ENCODE data around the gene DHRS7B. TPM values are rescaled to one million over a fixed set of nuclear protein-coding genes. Genes with fewer than 3 reads are reported as not detected.

The DHRS7B gene
- total and polyA plus RNA-seq, 12 donors: 17.1 to 48.6 (median 27.3) TPM

DNA sequence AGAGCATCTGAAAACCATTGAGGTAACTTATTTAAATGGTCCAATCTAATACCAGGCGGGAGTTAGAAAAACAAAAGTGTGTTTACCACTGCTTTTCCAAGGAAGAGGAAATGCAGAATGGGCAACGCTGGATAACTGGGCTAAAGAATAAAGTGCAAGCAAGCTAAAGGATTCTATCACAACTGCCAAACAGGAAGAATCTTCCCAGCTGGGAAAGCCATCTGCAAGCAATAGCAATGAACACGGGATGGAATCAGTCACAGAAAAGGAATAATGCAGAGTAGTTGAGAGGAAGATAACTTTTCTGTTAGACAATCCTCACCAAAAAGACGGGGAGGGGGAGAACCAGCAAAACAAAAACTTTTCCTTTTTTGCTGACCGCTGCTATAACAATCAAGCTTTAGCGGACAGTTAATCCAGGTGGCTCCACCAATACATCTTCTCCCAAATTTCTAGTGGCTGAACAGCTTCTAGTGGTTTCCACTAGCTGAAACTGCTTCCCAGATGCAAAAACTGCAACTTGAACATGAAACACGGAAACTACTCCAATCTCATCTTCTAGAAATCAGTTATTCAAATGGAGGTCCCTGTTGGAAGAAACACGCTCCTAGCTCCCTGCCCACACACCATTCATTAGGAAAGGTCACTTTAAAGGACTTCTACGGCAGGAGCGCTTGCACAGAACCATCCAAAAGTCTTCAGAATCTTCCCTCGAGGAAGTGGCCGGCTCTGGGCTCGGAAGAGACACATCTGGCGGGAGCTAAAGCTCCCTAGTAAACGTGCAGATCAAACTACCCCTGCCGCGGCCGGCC is 86.3 kb downstream of the DHRS7B start:
- whole genome bisulfite sequencing, 2 donors: 5% methylated on average over 18 of the region's 18 CpGs
- Histone ChIP-seq H3K27ac (peak overlapping the region in 9 of 10 donors; percentile 83 to 99 (median 95)), H3K9me3 (no peaks in the 10 kb centered on the region), H3K4me1 (peaks cover 42 to 70% (median 66%) of the 10 kb centered on the region in 9 donors), H3K36me3 (peaks cover 0 to 35% (median 0%) of the 10 kb centered on the region in 9 donors), H3K27me3 (no peaks in the 10 kb centered on the region), H3K4me3 (peak overlapping the region; percentile 81 to 100 (median 95))
- ATAC-seq: no peak
- intact Hi-C loops (cut with DNase I): loop anchor here in 9 of 10 donors (2.0 to 10.0 kb wide), 8 partner anchors 34 to 88 kb away; partner anchors contain the start of genes DHRS7B (in 6 of the 9), MAP2K3 (in 2 of the 9) and NATD1 (in 1 of the 9)
- DNase-seq: no peak
- TF ChIP-seq, protein P1, sequence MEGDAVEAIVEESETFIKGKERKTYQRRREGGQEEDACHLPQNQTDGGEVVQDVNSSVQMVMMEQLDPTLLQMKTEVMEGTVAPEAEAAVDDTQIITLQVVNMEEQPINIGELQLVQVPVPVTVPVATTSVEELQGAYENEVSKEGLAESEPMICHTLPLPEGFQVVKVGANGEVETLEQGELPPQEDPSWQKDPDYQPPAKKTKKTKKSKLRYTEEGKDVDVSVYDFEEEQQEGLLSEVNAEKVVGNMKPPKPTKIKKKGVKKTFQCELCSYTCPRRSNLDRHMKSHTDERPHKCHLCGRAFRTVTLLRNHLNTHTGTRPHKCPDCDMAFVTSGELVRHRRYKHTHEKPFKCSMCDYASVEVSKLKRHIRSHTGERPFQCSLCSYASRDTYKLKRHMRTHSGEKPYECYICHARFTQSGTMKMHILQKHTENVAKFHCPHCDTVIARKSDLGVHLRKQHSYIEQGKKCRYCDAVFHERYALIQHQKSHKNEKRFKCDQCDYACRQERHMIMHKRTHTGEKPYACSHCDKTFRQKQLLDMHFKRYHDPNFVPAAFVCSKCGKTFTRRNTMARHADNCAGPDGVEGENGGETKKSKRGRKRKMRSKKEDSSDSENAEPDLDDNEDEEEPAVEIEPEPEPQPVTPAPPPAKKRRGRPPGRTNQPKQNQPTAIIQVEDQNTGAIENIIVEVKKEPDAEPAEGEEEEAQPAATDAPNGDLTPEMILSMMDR (IDR thresholded peaks at IDR 0.05): no peak

DNA sequence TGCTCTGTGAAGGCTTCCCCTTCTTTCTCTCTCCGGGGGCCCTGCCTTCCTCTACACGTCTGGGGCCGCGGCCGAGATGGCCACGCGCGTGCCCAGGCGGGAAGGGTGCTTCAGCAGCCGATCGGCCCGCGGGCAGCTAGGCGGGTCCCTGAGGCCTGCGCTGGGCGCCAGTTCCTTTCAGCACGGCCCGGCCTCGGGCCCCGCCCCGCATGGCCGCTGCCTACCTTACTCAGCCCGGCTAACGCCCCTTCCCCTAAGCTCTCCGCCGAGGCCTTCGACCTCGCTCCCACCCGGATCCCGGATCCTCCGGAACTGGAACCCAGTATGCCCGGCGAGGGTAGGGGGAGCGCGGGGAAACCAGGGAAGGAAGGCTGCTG is 86.9 kb downstream of the DHRS7B start:
- Histone ChIP-seq H3K4me3 (peak overlapping the region; percentile 81 to 100 (median 95)), H3K9me3 (no peaks in the 10 kb centered on the region), H3K27ac (peak overlapping the region; percentile 83 to 99 (median 95)), H3K36me3 (peaks cover 0 to 29% (median 0%) of the 10 kb centered on the region in 9 donors), H3K4me1 (peaks cover 41 to 64% (median 61%) of the 10 kb centered on the region in 9 donors), H3K27me3 (no peaks in the 10 kb centered on the region)
- ATAC-seq (peak; percentile 5 to 58 (median 20)), DNase-seq (peak in 1 of 2 donors; percentile 25)
- intact Hi-C loops (cut with DNase I): loop anchor here in 9 of 10 donors (2.0 to 10.0 kb wide), 9 partner anchors 34 to 89 kb away; partner anchors contain the start of genes DHRS7B (in 6 of the 9), MAP2K3 (in 2 of the 9) and NATD1 (in 2 of the 9)
- TF ChIP-seq, protein P1 (IDR thresholded peaks at IDR 0.05): no peak
- 0 to 1% methylated on average over 34 to 35 of the region's 35 CpGs for WGBS, 2 donors

DNA sequence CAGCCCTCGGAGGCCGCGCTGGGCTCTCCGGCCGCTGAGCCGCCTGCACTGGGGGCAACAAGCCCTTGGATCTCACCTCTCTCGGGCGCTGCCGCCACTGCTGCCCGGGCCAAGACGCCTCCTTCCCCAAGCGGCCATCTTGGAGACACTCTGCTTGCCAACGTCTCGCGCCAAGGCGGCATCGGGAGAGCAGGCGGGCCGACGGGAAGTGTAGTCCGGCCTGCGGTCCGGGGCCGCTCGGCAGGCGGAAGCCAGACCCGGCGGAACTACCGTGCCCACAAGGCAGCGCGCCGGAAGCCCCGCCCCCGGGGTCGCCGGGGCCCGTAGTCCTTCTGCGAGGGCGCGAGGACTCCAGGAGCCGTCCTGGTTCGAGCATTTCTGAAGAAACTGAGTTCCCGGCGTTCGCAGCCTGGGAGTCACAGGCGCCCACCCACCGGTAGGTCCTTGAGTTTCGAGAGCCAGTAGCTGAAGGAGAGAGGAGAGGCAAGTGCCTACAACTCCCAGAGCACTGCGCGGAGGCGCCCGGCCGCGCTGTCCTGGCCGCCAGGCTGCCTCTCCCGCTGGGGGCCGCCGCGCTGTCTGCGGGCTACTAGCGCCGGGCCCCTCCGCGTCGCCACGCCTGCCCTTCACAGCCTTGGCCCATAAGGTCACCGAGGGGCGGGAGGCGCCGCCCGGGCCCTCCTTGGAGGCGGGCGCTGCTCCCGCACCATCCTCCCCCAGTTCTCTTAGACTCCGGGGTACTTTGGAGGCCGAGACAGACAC is 87.4 kb downstream of the DHRS7B start, which contains the start of gene TMEM11:
Gene TMEM11 (minus strand): TSS at position 147 of the 762 bp plus-strand sequence. CDS start 9 bp downstream, at position 138.
- Histone ChIP-seq H3K4me1 (peaks cover 36 to 64% (median 55%) of the 10 kb centered on the region in 9 donors), H3K27ac (peak within 1 kb of the TSS; percentile 83 to 99 (median 95)), H3K27me3 (no peaks in the 10 kb centered on the region), H3K4me3 (peak within 1 kb of the TSS; percentile 81 to 100 (median 95)), H3K9me3 (no peaks in the 10 kb centered on the region), H3K36me3 (peaks cover 0 to 23% (median 0%) of the 10 kb centered on the region in 9 donors)
- WGBS, 2 donors: 0% methylated on average over 74 to 76 of the region's 76 CpGs
- TF ChIP-seq, protein P1 (IDR thresholded peaks at IDR 0.05): peak in 4 of 9 donors; percentile 8 to 48 (median 33)
- intact Hi-C loops (cut with DNase I): loop anchor here in 8 of 10 donors (2.0 to 10.0 kb wide), 9 partner anchors 33 to 89 kb away; partner anchors contain the start of genes DHRS7B (in 6 of the 8), MAP2K3 (in 2 of the 8) and NATD1 (in 2 of the 8)
- DNase-seq: peak; percentile 95 to 97
- peak; percentile 94 to 98 (median 96) for ATAC-seq

Measured in heart right ventricle (tissue), 16 donors.